ENCODE data around the gene TIA1. TPM values are rescaled to one million over a fixed set of nuclear protein-coding genes. Genes with fewer than 3 reads are reported as not detected.

Gene TIA1
- total RNA-seq, 2 experiments from 2014 or later, result 87.0 to 88.0 TPM

Other genes starting within 250 kb of the TIA1 start
- gene PCBP1, start 161.2 kb downstream of the TIA1 start, total RNA-seq, result 100 to 1,000 TPM; 449 to 455 TPM
- gene C2orf42, start 57.6 kb downstream of the TIA1 start, total RNA-seq, result 10 to 100 TPM; 16.0 to 17.4 TPM
- gene PCYOX1, start 9.5 kb upstream of the TIA1 start, total RNA-seq, result 10 to 100 TPM in 1 of 2 experiments, 1 to 10 TPM in 1; 9.5 to 11.0 TPM
- 100 to 1,000 TPM; 590 to 602 TPM for gene SNRPG, start 45.1 kb upstream of the TIA1 start, total RNA-seq
- 100 to 1,000 TPM; 115 TPM for gene FAM136A, start 53.4 kb upstream of the TIA1 start, total RNA-seq